OCI-M2 (cell line): Measurements from ENCODE around the gene CALML6.

Experiments used
- DNase-seq: peaks from one replicate; lab custom pipeline; 2025; ENCODE audit not compliant: unreplicated experiment; lab: John Stamatoyannopoulos, UW

The CALML6 gene

GRCh38 chr1:1962752-1963151 lies 47.7 kb downstream of the CALML6 start:
- DNase-seq, result no peak

GRCh38 chr1:1963570-1963969 lies 48.5 kb downstream of the CALML6 start:
- DNase-seq, result no peak

GRCh38 chr1:1964811-1965210 lies 49.8 kb downstream of the CALML6 start:
- DNase-seq, result no peak

- DNase-seq, result no peak
Observed at GRCh38 chr1:1965546-1965945, 50.5 kb downstream of the CALML6 start.

GRCh38 chr1:1966071-1966740 lies 51.1 kb downstream of the CALML6 start:
- no peak for DNase-seq
